Sigmoid colon (tissue), 7 donors: ENCODE measurements around the gene MPP7. TPM values are rescaled to one million over a fixed set of nuclear protein-coding genes. Genes with fewer than 3 reads are reported as not detected.

Experiments
- DNase-seq: peaks from one replicate; pipeline ENCODE4 v3.0.0-alpha.2; 2019
- H3K27ac ChIP-seq, 4 donors: fragments of 200-600 bp; sonication (generic); one replicate each; pipeline ENCODE4 v1.5.1; 2016 to 2019; ENCODE audit warnings: mild to moderate bottlenecking in 1 of 4
- H3K27me3 ChIP-seq, 3 donors: fragments of 200-600 bp; sonication (generic); one replicate each; pipeline ENCODE4 v1.5.1; 2019; ENCODE audit warnings: mild to moderate bottlenecking in 1 of 3
- H3K36me3 ChIP-seq, 4 donors: fragments of 200-600 bp; sonication (generic); one replicate each; pipeline ENCODE4 v1.5.1; 2016 to 2019
- H3K4me1 ChIP-seq, 4 donors: fragments of 200-600 bp; sonication (generic); one replicate each; pipeline ENCODE4 v1.5.1; 2017 to 2019
- H3K4me3 ChIP-seq, 4 donors: fragments of 200-600 bp; sonication (generic); one replicate each; pipeline ENCODE4 v1.5.1; 2017 to 2019; ENCODE audit warnings: mild to moderate bottlenecking in 2 of 4, moderate library complexity in 1 of 4
- H3K9me3 ChIP-seq, 4 donors: fragments of 200-600 bp in 3 of 4; sonication (generic) in 3 of 4; one replicate each; pipeline versions ENCODE4 v1.5.1 to v1.6.1; 2013 to 2019
- EP300 ChIP-seq, 4 donors: sonication (generic); formaldehyde crosslinking; IDR thresholded peaks; one replicate each; pipeline ENCODE4 v1.6.1; 2017; ENCODE audit warnings: antibody characterized with exemption in 4 of 4
- POLR2A ChIP-seq, 2 donors: fragments of 450-650 bp; IDR thresholded peaks; one replicate each; pipeline ENCODE4 v1.6.1; 2016; ENCODE audit warnings: antibody characterized with exemption in 2 of 2, mild to moderate bottlenecking in 2 of 2, moderate library complexity in 2 of 2
- POLR2AphosphoS5 ChIP-seq, 4 donors: sonication (generic); formaldehyde crosslinking; IDR thresholded peaks; one replicate each; pipeline ENCODE4 v1.6.1; 2017; ENCODE audit warnings: antibody characterized with exemption in 4 of 4
- whole genome bisulfite sequencing, 2 donors: extraction: QIAGEN DNeasy Blood & Tissue Kit; methylation state at CpG; one replicate each; pipeline ENCODE4 v1.1.7; 2013; 5-methylcytosine and 5-hydroxymethylcytosine counted together
- intact Hi-C: fragments of 100-400 bp; cut with DNase I; formaldehyde crosslinking; loops from one replicate; pipeline ENCODE4 v1.15.1; 2023
- polyA plus RNA-seq, 3 donors: library from polyadenylated mRNA; stranded (reverse); fragments of 200-250 nt; gene quantifications; one replicate each; pipeline ENCODE4 v1.2.3, GENCODE V29; 2013
- total RNA-seq, 4 donors: library from RNA; depleted of rRNA; stranded (reverse); fragments of >200 nt; gene quantifications; one replicate each; pipeline ENCODE4 v1.1.0, GENCODE V29; 2016
- TF ChIP-seq, protein P1 (sequence below), 4 experiments: fragments of 450-650 bp in 3 of 4; fragments of 200-600 bp in 1 of 4; IDR thresholded peaks; one replicate each; pipeline ENCODE4 v1.5.1; 2016 to 2019; ENCODE audit warnings: antibody characterized with exemption in 4 of 4, mild to moderate bottlenecking in 3 of 4, moderate library complexity in 2 of 4
- donor health status: healthy with polysubstance abuse.
- donor health status: Bipolar disorder and iron deficiency.
- donor health status: healthy.

The MPP7 gene
- total and polyA plus RNA-seq, 7 donors = 5.5 to 50.3 (median 29.7) TPM

DNA sequence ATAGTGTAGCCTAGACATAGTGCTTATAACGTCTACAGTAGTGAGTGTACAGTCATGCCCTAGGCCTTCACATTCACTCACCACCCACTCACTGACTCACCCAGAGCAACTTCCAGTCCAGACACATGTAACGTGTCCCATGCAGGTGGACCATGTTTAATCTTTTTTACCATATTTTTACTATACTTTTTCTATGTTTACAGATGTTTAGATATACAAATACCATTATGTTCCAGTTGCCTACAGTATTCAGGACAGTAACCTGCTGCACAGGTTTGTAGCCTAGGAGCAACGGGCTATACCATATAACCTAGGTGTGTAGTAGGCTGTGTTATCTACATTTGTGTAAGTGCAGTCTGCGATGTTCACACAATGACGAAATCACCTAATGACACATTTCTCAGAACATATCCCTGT is 11.0 kb downstream of the MPP7 start:
- WGBS, 2 donors = 64 to 67% methylated on average over 5 of the region's 5 CpGs
- intact Hi-C loops = no loop called here
- Histone ChIP-seq H3K4me3 (no peak overlapping the region), H3K4me1 (peaks cover 0 to 59% (median 42%) of the 10 kb centered on the region in 4 donors), H3K27me3 (no peaks in the 10 kb centered on the region), H3K27ac (peak overlapping the region in 3 of 4 donors; percentile 39 to 64 (median 55)), H3K36me3 (no peaks in the 10 kb centered on the region), H3K9me3 (no peaks in the 10 kb centered on the region)
- peak in 1 of 4 donors; percentile 51 for TF ChIP-seq POLR2AphosphoS5 (IDR thresholded peaks at IDR 0.05)
- TF ChIP-seq, protein P1, sequence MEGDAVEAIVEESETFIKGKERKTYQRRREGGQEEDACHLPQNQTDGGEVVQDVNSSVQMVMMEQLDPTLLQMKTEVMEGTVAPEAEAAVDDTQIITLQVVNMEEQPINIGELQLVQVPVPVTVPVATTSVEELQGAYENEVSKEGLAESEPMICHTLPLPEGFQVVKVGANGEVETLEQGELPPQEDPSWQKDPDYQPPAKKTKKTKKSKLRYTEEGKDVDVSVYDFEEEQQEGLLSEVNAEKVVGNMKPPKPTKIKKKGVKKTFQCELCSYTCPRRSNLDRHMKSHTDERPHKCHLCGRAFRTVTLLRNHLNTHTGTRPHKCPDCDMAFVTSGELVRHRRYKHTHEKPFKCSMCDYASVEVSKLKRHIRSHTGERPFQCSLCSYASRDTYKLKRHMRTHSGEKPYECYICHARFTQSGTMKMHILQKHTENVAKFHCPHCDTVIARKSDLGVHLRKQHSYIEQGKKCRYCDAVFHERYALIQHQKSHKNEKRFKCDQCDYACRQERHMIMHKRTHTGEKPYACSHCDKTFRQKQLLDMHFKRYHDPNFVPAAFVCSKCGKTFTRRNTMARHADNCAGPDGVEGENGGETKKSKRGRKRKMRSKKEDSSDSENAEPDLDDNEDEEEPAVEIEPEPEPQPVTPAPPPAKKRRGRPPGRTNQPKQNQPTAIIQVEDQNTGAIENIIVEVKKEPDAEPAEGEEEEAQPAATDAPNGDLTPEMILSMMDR (IDR thresholded peaks at IDR 0.05) = no peak
- DNase-seq = no peak

DNA sequence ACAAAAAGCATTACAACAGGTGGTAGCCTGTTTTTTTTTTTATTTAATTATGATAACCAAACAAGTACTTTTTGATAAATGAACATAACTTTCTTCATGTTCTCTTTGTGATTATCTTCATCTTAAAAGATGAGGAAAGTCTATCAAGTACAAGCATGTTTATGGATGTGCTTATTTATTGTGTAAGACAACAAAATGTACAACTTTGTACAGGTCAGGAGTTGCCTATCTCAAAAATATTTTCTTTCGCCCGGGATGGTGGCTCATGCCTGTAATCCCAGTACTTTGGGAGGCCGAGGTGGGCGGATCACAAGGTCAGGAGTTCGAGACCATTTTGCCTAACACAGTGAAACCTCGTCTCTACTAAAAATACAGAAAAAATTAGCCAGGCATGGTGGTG is 17.0 kb downstream of the MPP7 start:
- intact Hi-C loops = no loop called here
- Histone ChIP-seq H3K27ac (no peak overlapping the region), H3K4me1 (peaks cover 0 to 52% (median 29%) of the 10 kb centered on the region in 4 donors), H3K9me3 (no peaks in the 10 kb centered on the region), H3K36me3 (no peaks in the 10 kb centered on the region), H3K4me3 (no peak overlapping the region), H3K27me3 (no peaks in the 10 kb centered on the region)
- TF ChIP-seq POLR2A (IDR thresholded peaks at IDR 0.05) (no peak), POLR2AphosphoS5 (IDR thresholded peaks at IDR 0.05) (no peak), EP300 (IDR thresholded peaks at IDR 0.05) (no peak)
- TF ChIP-seq, protein P1 (IDR thresholded peaks at IDR 0.05) = no peak
- DNase-seq = no peak
- 93 to 95% methylated on average over 6 of the region's 6 CpGs for WGBS, 2 donors

DNA sequence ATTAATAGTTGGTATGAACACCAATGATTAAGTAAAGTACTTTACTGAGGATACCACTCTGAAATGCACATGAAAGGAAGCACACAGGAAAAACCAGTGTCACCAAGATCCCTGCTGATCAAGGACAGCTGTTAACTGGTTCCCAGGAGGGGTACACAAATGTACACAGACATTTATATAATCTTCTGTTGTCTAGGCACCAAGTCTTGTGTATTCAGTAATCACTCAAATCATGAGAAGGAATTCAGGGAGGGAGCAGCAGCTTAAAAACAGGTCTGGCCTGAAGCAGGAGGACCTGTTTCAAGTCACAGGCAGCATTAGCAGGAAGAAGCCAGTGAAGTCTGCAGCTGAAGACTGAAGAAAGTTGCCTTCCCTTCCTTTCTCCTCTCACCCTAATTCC is 18.7 kb downstream of the MPP7 start:
- TF ChIP-seq EP300 (IDR thresholded peaks at IDR 0.05) = no peak
- TF ChIP-seq POLR2A (IDR thresholded peaks at IDR 0.05) = no peak
- TF ChIP-seq, protein P1 (IDR thresholded peaks at IDR 0.05) = no peak
- no peak for TF ChIP-seq POLR2AphosphoS5 (IDR thresholded peaks at IDR 0.05)
- H3K27me3 ChIP-seq = no peaks in the 10 kb centered on the region
- no peaks in the 10 kb centered on the region for H3K9me3 ChIP-seq
- H3K4me3 ChIP-seq = no peak overlapping the region
- H3K27ac ChIP-seq = peak overlapping the region in 1 of 4 donors; percentile 15
- H3K4me1 ChIP-seq = peaks cover 0 to 57% (median 37%) of the 10 kb centered on the region in 4 donors
- intact Hi-C loops = no loop called here
- no peak for DNase-seq
- no peaks in the 10 kb centered on the region for H3K36me3 ChIP-seq

DNA sequence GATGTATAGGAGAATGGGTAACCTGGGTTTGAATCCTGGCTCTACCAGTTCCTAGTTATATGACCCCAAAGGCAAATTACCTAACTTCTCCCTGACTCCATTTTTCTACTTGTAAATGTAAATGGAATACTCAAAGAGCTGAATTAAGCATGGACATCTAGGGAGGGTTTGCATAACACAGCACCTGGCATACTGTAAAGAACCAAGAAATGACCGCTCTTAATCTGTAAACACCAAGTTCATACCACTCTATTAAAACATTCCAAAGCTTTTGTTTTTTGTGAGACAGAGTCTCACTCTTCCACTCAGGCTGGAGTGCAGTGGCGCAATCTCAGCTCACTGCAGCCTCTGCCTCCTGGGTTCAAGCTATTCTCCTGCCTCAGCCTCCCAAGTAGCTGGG is 19.6 kb downstream of the MPP7 start:
- no peak for DNase-seq
- no peak overlapping the region for H3K4me3 ChIP-seq
- peak overlapping the region in 1 of 4 donors; percentile 71 for H3K27ac ChIP-seq
- no peaks in the 10 kb centered on the region for H3K27me3 ChIP-seq
- intact Hi-C loops = no loop called here
- no peaks in the 10 kb centered on the region for H3K9me3 ChIP-seq
- H3K36me3 ChIP-seq = no peaks in the 10 kb centered on the region
- TF ChIP-seq POLR2A (IDR thresholded peaks at IDR 0.05) = no peak
- TF ChIP-seq POLR2AphosphoS5 (IDR thresholded peaks at IDR 0.05) = no peak
- TF ChIP-seq EP300 (IDR thresholded peaks at IDR 0.05) = no peak
- TF ChIP-seq, protein P1 (IDR thresholded peaks at IDR 0.05) = no peak
- H3K4me1 ChIP-seq = peaks cover 0 to 55% (median 37%) of the 10 kb centered on the region in 4 donors
- 96 to 98% methylated on average over 2 of the region's 2 CpGs for WGBS, 2 donors

DNA sequence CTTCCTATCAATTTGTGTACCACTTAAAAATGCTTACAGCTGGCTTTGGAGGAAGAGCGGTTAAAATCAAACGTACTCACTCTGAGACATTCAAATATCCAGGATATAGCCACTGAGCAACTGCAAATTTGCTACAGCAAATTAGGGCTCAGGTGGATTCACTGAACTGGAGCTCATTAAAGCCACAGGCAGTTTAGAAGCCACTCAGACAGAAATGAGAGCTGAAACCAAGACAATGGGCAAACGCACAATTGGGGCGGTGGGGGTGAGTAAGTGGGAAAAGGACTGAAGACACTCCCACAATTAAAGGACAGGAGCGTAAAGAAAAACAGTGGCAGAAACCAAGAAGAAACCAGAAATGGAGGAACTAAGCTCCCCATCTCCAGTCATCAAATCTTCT is 20.5 kb downstream of the MPP7 start:
- Histone ChIP-seq H3K4me3 (no peak overlapping the region), H3K4me1 (peaks cover 0 to 51% (median 37%) of the 10 kb centered on the region in 4 donors), H3K36me3 (no peaks in the 10 kb centered on the region), H3K27ac (peak overlapping the region in 3 of 4 donors; percentile 10 to 71 (median 24)), H3K9me3 (no peaks in the 10 kb centered on the region), H3K27me3 (no peaks in the 10 kb centered on the region)
- no peak for TF ChIP-seq EP300 (IDR thresholded peaks at IDR 0.05)
- no peak for TF ChIP-seq POLR2AphosphoS5 (IDR thresholded peaks at IDR 0.05)
- TF ChIP-seq POLR2A (IDR thresholded peaks at IDR 0.05) = no peak
- TF ChIP-seq, protein P1 (IDR thresholded peaks at IDR 0.05) = no peak
- 76 to 82% methylated on average over 5 of the region's 5 CpGs for WGBS, 2 donors
- intact Hi-C loops = no loop called here
- no peak for DNase-seq
